NCI-H345 treated with DMSO at 0.1 percent for 48 hours (cell line): Measurements from ENCODE around the gene CUX1.
"Not testable (repeated sequence)": the region's sequence is repeated elsewhere in the genome, so short reads cannot be mapped to it uniquely, and the experiment has no call there.

ENCODE experiments used
- DNase-seq: peaks from one replicate; lab custom pipeline; 2025; ENCODE audit not compliant: unreplicated experiment; lab: John Stamatoyannopoulos, UW

The CUX1 gene

GRCh38 chr7:101817471-101818286 lies at the start of gene CUX1:
Gene CUX1, plus strand, starts transcription at chr7:101817626. Its CDS starts 14 bp downstream, at chr7:101817640.
- no peak for DNase-seq

DNA sequence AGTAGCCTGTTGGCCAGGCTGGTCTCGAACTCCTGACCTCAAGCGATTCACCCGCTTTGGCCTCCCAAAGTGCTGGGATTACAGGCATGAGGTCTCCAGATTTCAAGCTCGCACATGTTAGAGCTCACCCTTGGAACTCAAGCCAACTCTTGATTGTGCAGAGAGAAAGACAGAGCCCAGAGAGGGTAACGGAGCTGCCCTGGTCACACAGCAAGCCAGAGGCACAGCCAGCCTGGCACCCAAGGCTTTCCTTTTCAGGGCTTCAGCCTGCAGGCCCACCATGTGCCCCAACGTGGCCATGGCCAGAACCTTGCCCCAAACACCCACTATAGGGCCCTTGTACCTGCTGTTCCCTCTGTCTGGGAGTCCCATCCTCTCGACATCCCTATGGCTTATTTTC lies 49.1 kb upstream of the CUX1 start:
- no peak for DNase-seq

- DNase-seq, result no peak
Measured at GRCh38 chr7:101770466-101770865, 47.0 kb upstream of the CUX1 start.

- DNase-seq, result no peak
Measured at GRCh38 chr7:101772508-101773211, 44.8 kb upstream of the CUX1 start.

- DNase-seq, result no peak
Measured at GRCh38 chr7:101775181-101775580, 42.2 kb upstream of the CUX1 start.

DNA sequence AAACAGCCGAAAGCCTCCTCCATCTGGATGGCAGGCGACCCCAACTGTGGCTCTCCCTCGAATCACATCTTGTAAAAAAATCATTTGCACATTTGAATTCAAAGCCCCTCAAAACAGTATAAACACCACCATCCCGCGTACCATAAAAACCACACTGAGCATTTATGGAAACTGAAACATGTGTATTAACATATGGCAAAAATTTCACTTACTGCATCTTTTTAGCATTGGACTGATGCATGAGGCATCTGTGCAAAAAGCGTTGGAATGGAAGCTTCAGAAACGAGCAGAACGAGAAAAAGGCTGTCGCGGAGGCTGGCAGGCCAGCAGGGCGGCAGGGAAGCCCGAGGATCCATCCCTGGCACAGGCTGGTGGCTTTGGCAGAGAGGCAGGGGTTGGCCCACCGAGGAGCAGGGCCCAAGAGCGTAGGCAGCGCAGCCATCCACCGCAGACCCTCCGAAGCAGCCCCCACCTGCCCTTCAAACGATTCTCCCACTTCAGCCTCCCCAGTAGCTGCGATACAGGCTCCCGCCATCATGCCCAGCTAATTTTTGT lies 39.3 kb upstream of the CUX1 start:
- DNase-seq, result no peak

GRCh38 chr7:101779267-101779666 lies 38.2 kb upstream of the CUX1 start:
- DNase-seq, result no peak

GRCh38 chr7:101780281-101780680 lies 37.1 kb upstream of the CUX1 start:
- DNase-seq, result no peak

GRCh38 chr7:101781439-101781838 lies 36.0 kb upstream of the CUX1 start:
- no peak for DNase-seq

- no peak for DNase-seq
Measured at GRCh38 chr7:101782476-101782875, 35.0 kb upstream of the CUX1 start.

DNA sequence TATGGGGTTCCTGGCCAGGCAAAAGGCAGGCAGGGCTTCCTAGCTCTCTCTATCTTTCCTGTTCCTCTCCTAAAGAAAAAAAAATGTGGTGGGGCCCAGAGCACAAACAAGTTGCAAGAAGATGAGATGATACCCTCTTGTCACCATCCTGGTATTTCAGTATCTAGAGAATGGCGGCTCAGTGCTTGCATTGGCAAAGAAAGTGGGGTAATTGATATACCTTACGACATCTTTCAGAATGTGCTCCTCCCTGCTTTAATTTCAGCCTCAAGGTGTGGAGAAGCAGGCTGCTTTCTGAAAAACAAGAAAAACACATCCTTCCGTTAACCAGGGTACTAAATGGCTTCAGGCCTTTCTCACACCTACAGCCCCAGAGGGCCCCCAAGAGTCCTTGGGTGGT lies 34.5 kb upstream of the CUX1 start:
- no peak for DNase-seq

DNA sequence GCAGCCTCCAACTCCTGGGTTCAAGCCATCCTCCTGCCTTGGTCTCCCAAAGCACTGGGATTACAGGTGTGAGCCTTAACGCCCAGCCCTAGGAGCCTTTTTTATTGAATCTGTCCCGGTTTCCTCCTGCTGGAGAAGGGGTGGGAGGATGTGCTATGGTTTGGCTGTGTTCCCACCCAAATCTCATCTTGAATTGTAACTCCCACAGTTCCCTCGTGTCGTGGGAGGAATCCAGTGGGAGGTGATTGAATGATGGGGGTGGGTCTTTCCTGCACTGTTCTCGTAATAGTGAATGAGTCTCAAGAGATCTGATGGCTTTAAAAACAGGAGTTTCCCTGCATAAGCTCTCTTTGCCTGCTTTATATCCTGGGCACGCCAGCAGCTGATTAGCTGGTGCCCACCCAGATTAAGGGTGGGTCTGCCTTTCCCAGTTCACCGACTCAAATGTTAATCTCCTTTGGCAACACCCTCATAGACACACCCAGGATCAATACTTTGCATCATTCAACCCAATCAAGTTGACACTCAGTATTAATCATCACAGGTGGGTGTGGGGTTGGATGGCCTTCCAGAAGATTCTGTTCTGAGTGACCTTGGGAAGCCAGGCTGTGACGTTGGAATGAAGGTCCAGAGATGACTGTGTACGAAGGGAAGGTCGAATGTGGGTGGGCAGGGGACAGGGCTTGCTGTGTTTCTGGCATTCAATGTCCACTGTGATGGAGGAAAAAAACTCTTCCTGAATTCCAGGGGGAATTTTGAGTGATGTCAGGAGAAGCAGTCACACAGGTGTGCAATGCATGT lies 33.8 kb upstream of the CUX1 start:
- DNase-seq, result no peak

GRCh38 chr7:101784292-101785127 lies 32.9 kb upstream of the CUX1 start:
- no peak for DNase-seq

DNA sequence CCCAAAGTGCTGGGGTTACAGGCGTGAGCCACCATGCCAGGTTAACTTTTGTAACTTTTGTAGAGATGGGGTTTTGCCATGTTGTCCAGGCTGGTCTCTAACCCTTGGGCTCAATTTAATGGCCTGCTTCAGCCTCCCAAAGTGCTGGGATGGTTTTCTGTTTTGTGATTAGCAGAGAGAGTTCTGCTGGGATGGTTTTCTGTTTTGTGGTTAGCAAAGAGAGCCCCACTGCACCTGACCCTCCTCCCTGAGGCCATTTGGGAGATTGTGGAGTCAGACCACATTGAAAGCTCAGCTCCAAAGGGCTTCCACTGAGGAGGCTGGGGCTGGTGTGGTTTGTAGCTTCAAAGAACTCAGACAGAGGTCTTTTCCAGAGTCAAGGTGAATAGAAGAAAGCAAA lies 29.6 kb upstream of the CUX1 start:
- DNase-seq, result no peak

DNA sequence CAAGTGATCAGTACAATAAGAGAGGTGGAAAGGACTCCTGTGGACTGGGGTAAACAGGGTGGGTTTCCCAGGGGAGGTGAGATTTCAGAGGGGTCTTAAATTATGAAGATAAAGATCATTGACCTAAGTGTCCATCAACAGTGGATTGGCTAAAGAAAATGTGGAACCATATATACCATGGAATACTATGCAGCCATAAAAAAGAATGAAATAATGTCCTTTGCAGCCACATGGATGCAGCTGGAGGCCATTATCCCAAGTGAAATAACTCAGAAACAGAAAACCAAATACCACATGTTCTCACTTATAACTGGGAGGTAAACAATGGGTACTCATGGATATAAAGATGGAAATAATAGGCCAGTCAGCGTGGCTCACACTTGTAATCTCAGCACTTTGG lies 28.9 kb upstream of the CUX1 start:
- no peak for DNase-seq

DNA sequence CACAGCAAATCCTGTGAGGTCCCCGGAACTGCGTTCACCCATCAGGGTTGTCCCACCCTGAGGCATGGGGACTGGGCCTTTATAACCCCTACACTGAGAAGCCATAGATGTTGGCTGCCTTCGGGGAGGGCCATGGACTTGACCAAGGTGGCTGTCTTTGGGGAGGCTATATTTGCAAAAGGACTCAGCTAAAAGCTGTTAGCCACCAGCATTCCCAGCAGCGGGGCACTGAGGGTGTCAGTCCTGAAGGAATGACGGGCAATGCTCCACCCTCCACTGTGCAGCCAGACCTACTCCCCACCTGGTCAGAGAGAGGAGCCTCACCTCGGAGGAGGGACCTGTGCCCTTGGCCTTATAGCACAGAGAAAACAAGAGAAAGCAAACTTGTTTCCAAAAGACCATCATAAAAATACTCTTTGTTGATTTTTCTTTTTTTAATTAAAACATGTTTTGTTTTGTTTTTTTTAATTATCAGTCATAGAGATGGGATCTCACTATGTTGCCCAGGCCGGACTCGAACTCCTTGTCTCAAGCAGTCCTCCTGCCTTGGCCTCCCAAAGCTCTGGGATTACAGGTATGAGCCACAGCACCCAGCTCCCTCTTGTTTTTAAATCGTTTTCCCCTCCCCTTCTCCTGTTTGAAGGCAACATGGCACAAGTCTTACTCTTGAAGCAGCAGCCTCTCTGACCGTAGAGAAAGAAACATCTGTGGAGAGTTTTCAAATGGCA lies 26.7 kb upstream of the CUX1 start:
- DNase-seq, result no peak

GRCh38 chr7:101792051-101792681 lies 25.3 kb upstream of the CUX1 start:
- DNase-seq, result no peak

- not testable (repeated sequence) for DNase-seq
Measured at GRCh38 chr7:101792682-101793071, 24.7 kb upstream of the CUX1 start.

DNA sequence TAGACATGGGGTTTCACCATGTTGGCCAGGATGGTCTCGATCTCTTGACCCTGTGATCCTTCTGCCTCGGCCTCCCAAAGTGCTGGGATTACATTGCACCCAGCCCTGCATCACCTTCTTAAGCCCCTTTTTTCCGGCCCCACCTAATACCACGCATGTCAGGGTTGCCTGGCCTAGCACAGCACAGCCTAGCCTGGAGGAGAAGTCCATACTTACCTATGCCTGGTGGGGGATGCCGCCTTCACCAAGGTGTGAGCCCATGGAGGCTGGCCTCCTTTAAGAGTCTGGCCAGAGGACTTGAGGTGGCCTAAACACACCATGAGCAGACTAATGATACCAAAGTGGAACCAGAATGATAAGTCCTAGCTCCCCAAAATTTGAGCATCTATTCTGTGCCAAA lies 22.0 kb upstream of the CUX1 start:
- DNase-seq, result no peak
